GM18520 (cell line): ENCODE measurements around the gene EFNA5.

Experiments used
- ATAC-seq: cut with Tn5 transposase; IDR thresholded peaks from one replicate; pipeline ENCODE4 v1.9.1; 2021; ENCODE audit not compliant: unreplicated experiment

The EFNA5 gene

GRCh38 chr5:107523029-107523680, 147.6 kb downstream of the EFNA5 start:
- no peak for ATAC-seq

GRCh38 chr5:107522456-107522855, 148.3 kb downstream of the EFNA5 start:
- ATAC-seq, result no peak

DNA sequence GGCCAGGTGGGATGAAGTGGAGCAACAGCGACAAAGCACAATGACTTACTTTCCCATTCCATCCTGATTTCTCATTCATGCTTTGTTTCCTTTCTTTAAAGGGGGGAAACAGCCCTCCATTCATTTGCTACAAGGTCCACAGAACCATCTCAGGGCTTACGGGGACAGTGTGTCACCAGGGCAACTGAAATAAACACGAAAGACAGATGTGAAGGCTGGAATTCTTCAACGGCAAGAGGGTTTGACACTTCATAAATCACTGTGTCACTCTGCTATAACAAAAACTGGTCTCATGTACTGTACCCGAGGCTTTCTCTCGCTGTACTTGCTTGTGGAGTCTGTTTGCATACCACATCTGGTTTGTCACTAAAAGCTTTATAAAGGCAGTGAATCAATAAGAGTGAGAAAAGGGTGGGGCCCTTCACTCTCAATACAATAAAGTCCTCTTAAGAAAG, 150.8 kb downstream of the EFNA5 start:
- ATAC-seq, result no peak

DNA sequence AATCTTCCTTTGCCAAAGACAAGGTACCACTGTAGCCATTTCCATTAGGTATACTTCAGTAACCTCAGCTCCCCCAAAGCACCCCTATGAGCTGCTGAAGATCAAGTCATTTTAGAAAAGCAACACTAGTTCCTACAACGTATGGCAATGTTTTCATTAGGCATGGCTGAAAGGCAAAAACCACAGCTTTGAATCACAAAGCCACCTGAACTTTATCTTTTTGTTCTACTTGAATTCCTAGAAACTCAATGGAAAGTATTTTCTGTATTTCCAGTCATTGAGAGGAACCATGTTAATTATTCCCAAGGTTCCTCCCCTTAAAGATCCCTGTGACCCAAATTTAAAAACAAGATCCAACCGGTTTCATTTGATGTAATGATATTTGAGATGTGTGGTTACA, 152.1 kb downstream of the EFNA5 start:
- no peak for ATAC-seq

DNA sequence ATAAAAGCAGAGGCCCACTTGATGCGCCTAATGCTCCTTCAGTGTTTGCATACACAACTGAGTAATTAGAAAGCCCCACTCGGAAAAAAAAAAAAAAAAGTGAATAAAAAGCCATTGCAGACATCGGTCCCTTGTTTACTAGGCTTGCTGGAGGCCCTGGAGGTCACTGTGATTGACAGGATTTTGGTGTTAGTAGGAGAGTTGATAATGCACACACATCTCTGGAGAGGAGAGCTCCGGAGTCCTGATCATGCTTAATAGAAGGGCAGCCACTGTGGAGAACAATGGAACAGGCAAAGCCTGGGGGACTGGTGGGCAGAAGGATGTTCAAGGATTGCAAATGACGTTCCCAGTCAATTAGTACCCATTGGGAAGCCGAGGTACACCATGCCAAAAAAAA, 152.5 kb downstream of the EFNA5 start:
- ATAC-seq, result no peak

DNA sequence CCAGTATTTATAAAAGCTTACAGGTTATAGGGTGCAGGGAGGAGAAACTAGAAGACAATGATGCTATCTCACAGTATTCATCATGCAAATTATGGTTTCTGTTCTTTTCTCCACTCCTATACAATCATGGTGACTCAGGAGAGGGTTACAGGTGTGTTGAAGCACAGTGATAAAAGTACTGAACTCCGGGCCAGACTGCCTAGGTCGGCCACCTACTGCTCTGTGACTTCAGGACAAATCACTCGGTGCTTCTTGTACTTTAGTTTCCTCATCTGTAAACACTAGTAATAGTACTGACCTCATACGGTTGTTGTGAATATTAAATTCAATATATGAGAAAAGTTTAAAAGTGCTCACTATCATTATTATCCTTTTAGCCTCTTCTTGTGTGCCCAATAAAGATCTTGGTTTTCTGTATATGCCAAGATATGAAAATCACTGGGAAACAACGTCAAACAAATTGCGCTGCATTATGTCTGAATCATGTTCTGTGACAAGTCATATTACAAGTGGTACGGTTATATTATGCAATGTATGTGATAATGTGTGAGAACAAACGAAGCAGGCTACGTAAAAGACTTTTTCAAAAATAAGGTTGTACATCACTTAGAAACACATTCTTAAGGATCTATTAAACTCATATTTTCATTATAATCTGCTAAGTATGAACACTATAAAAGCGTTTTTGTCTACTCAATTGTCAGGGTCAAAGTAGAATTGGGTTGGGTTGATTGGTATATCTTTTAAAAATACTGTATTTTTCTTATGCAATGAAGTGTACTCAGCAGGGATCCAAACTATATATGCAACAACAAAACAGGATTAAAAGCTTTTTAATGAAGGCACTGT, 153.3 kb downstream of the EFNA5 start:
- no peak for ATAC-seq

DNA sequence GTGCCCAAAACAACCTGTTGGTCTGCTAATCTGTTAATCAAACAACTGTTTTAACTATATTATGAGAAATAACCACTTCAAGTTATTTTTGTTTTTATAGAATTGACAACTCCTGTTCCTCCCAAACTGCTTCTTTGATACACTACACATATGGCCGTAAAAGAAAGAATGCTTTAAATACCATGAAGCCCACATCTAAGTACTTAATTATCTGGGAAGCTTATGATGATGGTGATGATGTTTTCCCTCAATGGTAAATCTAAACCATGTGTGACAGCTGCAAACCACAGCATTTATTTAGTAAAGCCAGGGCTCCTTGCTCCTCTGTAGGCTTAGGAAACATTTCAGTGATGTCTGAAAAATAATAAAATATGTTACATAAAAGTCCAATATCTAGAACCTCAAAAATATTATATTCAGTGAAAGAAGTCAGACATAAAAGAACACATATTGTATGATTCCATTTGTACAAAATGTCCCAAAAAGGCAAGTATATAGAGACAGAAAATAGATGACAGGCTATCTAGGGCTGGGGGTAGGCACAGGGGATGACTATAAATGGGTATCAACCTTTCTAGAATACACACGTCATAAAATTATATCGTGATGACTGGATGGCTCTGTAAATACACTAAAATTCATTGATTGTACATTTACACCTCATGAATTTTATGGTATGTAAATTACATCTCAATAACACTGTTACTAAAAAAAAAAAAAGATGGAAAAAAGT, 154.1 kb downstream of the EFNA5 start:
- ATAC-seq, result no peak

GRCh38 chr5:107515521-107516080, 155.1 kb downstream of the EFNA5 start:
- no peak for ATAC-seq

GRCh38 chr5:107514305-107514704, 156.4 kb downstream of the EFNA5 start:
- ATAC-seq, result no peak

DNA sequence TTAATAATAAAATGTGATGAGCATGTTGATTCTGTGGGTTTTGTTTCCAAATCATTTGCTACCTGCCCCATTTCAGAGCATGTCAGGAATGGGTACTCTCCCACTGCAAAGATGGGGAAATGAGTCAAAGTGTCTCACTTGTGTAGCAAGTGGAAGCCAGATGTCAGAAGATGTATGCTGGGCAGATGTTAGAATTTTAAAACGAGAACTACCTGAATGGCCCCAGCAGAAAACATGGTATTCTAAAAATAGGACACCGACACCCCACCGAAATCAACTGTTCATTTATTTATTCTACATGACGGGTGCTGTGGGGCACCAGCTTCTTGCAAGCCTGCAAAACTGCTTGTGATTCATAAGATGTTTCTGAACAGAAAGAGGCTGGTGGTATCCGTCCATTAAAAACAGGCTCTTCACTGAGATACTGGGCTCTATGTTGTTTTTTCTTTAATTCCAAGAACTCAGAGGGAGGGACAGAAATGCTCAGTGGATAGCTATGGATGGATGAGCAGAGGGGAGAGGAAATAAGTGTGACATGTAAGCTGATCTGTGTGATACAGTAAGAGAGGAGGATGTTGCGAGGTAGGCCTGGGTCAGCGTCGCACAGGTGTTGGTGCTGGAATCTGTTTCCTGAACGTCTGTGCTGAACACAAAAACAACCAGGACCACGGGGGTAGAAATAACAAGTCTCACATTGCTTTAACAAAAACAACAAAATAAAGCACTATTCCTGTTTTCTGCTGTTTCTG, 157.2 kb downstream of the EFNA5 start:
- no peak for ATAC-seq

GRCh38 chr5:107512029-107512428, 158.7 kb downstream of the EFNA5 start:
- no peak for ATAC-seq

GRCh38 chr5:107510125-107510524, 160.6 kb downstream of the EFNA5 start:
- no peak for ATAC-seq

- no peak for ATAC-seq
Measured at GRCh38 chr5:107508097-107508496, 162.6 kb downstream of the EFNA5 start.

GRCh38 chr5:107505763-107506534, 164.8 kb downstream of the EFNA5 start:
- ATAC-seq, result no peak

GRCh38 chr5:107504424-107504823, 166.3 kb downstream of the EFNA5 start:
- ATAC-seq, result no peak

- ATAC-seq, result no peak
Measured at GRCh38 chr5:107502676-107503060, 168.1 kb downstream of the EFNA5 start.

GRCh38 chr5:107501965-107502675, 168.6 kb downstream of the EFNA5 start:
- ATAC-seq, result no peak

- no peak for ATAC-seq
Measured at GRCh38 chr5:107500840-107501239, 169.9 kb downstream of the EFNA5 start.

DNA sequence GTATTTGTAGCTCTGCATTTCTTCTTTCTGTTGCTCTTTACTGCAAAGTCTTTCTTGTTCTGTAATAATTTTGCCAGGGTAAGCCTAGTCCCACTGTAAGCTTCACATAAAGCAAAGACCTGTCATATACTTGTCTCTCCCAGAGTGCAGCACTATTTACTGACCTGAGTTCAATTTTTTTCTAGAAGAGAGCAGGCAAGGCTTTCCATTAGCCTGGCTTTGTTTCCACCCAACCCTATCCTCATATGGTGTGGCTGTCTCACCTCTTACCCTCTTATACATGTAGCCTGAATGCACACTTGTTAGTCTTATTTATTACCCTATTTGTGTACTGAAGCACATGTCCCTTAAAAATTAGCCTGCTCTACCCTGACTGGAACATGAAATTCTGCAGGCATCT, 170.4 kb downstream of the EFNA5 start:
- no peak for ATAC-seq
